ENCODE data around the gene EFNA3.

EFNA3 gene

GRCh38 chr1:155066777-155067176, 11.9 kb upstream of the EFNA3 start:
- H3K4me1 ChIP-seq (ENCODE audit: control insufficient read depth, insufficient read depth, low read length), result peaks cover 3% of the 10 kb centered on the region
- no peak for TF ChIP-seq ZNF76 (tag by site-specific recombination; IDR thresholded peaks at IDR 0.05; ENCODE audit: borderline replicate concordance, low read depth)
- TF ChIP-seq ZNF223 (tag by site-specific recombination; IDR thresholded peaks at IDR 0.05), result no peak
- TF ChIP-seq ZNF701 (tag by site-specific recombination; IDR thresholded peaks at IDR 0.05), result no peak
- no peak for TF ChIP-seq ATF2 (tag by site-specific recombination; IDR thresholded peaks at IDR 0.05; ENCODE audit: low read depth)
- TF ChIP-seq ZNF585B (tag by site-specific recombination; IDR thresholded peaks at IDR 0.05), result no peak
- no peak for TF ChIP-seq ZNF335 (tag by site-specific recombination; conservative IDR thresholded peaks at IDR 0.05)
- no peak overlapping the region for H3K27ac ChIP-seq (ENCODE audit: extremely low read depth, low read depth, low read length)
- no peaks in the 10 kb centered on the region for H3K9me3 ChIP-seq (ENCODE audit: control insufficient read depth, insufficient read depth, low read depth, low read length)
- H3K4me3 ChIP-seq (ENCODE audit: low read depth, low read length), result no peak overlapping the region
- peaks cover 0 to 5% of the 10 kb centered on the region in 2 experiments; a peak in 1 of 3 replicates for H3K36me3 ChIP-seq (ENCODE audit: control insufficient read depth in 2 of 2, insufficient read depth in 1 of 2, low read length in 2 of 2)
- CTCF ChIA-PET, result interaction anchor here (0.6 to 1.2 kb wide), 3 partner anchors 9 to 40 kb away, joined by 3 to 4 read pairs (median 4); no protein-coding TSS in a partner anchor
- POLR2A ChIA-PET, result interaction anchor here (0.9 kb wide), 1 partner anchor 9 kb away, joined by 4 read pairs; no protein-coding TSS in a partner anchor

- H3K4me3 ChIP-seq (ENCODE audit: low read depth, low read length), result no peak overlapping the region
- H3K4me1 ChIP-seq (ENCODE audit: control insufficient read depth, insufficient read depth, low read length), result peaks cover 3% of the 10 kb centered on the region
- ChIA-PET POLR2A (no interaction called here), CTCF (interaction anchor here (0.7 to 2.0 kb wide), 2 partner anchors 53 to 99 kb away, joined by 3 to 8 read pairs; no protein-coding TSS in a partner anchor)
- no peak overlapping the region for H3K27ac ChIP-seq (ENCODE audit: extremely low read depth, low read depth, low read length)
- H3K36me3 ChIP-seq (ENCODE audit: control insufficient read depth in 2 of 2, insufficient read depth in 1 of 2, low read length in 2 of 2), result peaks cover 0 to 5% of the 10 kb centered on the region in 2 experiments; a peak in 1 of 3 replicates
- no peaks in the 10 kb centered on the region for H3K9me3 ChIP-seq (ENCODE audit: control insufficient read depth, insufficient read depth, low read depth, low read length)
- TF ChIP-seq OSR2 (tag by site-specific recombination; IDR thresholded peaks at IDR 0.05), result no peak
- no peak for TF ChIP-seq GLIS1 (tag by site-specific recombination; IDR thresholded peaks at IDR 0.05)
- TF ChIP-seq MYNN (tag by site-specific recombination; IDR thresholded peaks at IDR 0.05; ENCODE audit: borderline replicate concordance), result no peak
- peak; percentile 67 for TF ChIP-seq EGR2 (tag by site-specific recombination; IDR thresholded peaks at IDR 0.05; ENCODE audit: low read depth)
- peak; percentile 45 for TF ChIP-seq SP2 (tag by site-specific recombination; IDR thresholded peaks at IDR 0.05)
- TF ChIP-seq ZNF624 (tag by site-specific recombination; IDR thresholded peaks at IDR 0.05), result no peak
- TF ChIP-seq ZIC2 (tag by site-specific recombination; IDR thresholded peaks at IDR 0.05), result peak; percentile 27; the same call in 1 of the 2 replicates
- TF ChIP-seq ZNF488 (tag by site-specific recombination; IDR thresholded peaks at IDR 0.05), result no peak
- no peak for TF ChIP-seq ZNF140 (tag by site-specific recombination; IDR thresholded peaks at IDR 0.05)
- peak; percentile 75 for TF ChIP-seq ATF2 (tag by site-specific recombination; IDR thresholded peaks at IDR 0.05; ENCODE audit: low read depth)
- TF ChIP-seq ZNF704 (tag by site-specific recombination; IDR thresholded peaks at IDR 0.05), result no peak
- no peak for TF ChIP-seq ZNF394 (tag by site-specific recombination; IDR thresholded peaks at IDR 0.05; ENCODE audit: borderline replicate concordance)
- peak; percentile 88 for TF ChIP-seq KLF17 (tag by site-specific recombination; IDR thresholded peaks at IDR 0.05)
- TF ChIP-seq TSHZ1 (tag by site-specific recombination; IDR thresholded peaks at IDR 0.05; ENCODE audit: borderline replicate concordance), result no peak
- no peak for TF ChIP-seq ZNF175 (tag by site-specific recombination; IDR thresholded peaks at IDR 0.05)
- no peak for TF ChIP-seq PBX3 (CRISPR knock-in tag; IDR thresholded peaks at IDR 0.05)
- TF ChIP-seq ZNF473 (tag by site-specific recombination; IDR thresholded peaks at IDR 0.05), result no peak
Measured at GRCh38 chr1:155068599-155068998, 10.0 kb upstream of the EFNA3 start.

All from HEK293 (cell line).